ENCODE results near the gene FBRSL1. TPM values are rescaled to one million over a fixed set of nuclear protein-coding genes. Genes with fewer than 3 reads are reported as not detected.

FBRSL1 gene
- total and polyA plus RNA-seq, 9 of the 15 experiments (the other 6 are each of a cell fraction or from before 2014, with no cell fraction given) = 0.24 to 129 (median 7.3) TPM

DNA sequence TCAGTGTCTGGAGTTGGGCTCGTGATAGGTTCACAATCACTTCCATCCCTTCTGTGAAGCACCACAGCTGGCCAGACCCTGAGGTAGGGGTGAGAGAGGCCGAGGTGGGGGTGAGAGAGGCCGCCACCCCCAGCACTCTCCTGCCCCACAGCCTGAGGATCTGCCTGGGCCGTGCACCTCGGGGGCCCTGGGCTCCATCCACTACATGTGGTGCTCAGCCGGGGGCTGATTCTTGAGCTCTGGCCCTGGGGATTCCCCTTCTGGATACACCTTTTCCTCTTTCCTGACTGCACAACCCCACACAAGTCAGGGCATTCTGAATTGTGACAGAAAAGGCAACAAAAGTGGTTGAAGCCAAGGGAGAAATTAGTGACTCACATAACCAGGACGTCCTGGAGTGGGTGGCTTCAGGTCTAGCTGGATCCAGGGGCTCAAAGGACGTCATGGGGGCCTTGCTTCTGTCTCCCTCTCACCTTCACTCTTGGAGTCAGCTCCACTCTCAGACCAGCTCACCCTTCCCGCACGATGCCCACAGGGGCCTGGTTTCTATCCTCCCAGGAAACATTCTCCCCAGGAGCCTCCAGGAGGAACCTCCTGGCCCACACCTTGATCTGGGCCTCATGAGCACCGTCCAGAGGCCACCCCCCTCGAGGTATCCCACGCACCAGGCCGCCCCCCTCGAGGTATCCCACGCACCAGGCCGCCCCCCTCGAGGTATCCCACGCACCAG is 12.1 kb upstream of the FBRSL1 start:
- ATAC-seq = no peak
- H3K36me3 ChIP-seq (ENCODE audit: control insufficient read depth, insufficient read depth, low read length) = no peaks in the 10 kb centered on the region
- no peaks in the 10 kb centered on the region for H3K79me2 ChIP-seq (ENCODE audit: control insufficient read depth, insufficient read depth, low read length)
- FAIRE-seq = no peak
- H3K27ac ChIP-seq (ENCODE audit: extremely low read depth, low read depth, low read length) = no peak overlapping the region
- intact Hi-C loops (cut with micrococcal nuclease) (loop anchor here (5.0 kb wide), 1 partner anchor 44 kb away; no protein-coding TSS in a partner anchor), in situ Hi-C loops (cut with MboI) (no loop called here)
- H3K4me3 ChIP-seq = no peak overlapping the region
- H3K4me2 ChIP-seq (ENCODE audit: insufficient read depth, low read length) = no peak overlapping the region
- DNase-seq (ENCODE audit: extremely low read depth in 1 of 4, low spot score in 3 of 4) = no peak
- H3K9ac ChIP-seq (ENCODE audit: insufficient read depth in 1 of 2, low read depth in 2 of 2, low read length in 2 of 2) = no peak overlapping the region
- ChIA-PET CTCF (ENCODE audit: low intra/inter-chr PET ratio) (no interaction called here), POLR2A (interaction anchor here (0.8 kb wide), 1 partner anchor 22 kb away, joined by 3 read pairs; no protein-coding TSS in a partner anchor)
- TF ChIP-seq RBM14 (IDR thresholded peaks at IDR 0.05; ENCODE audit: borderline replicate concordance, insufficient read depth, low read depth, low read length) = no peak
- H3K9me3 ChIP-seq (replicated peaks; ENCODE audit: control insufficient read depth, insufficient read depth, low read depth, low read length) = peaks cover 4% of the 10 kb centered on the region; the same call in 1 of the 2 replicates
- 18% methylated on average over 8 of the region's 19 CpGs for WGBS (ENCODE audit: insufficient coverage, low coverage, missing lambda C conversion rate)
- H2AFZ ChIP-seq (ENCODE audit: low read depth, low read length) = no peak overlapping the region
- peaks cover 19% of the 10 kb centered on the region; the same call in 1 of the 2 replicates for H4K20me1 ChIP-seq (replicated peaks; ENCODE audit: control insufficient read depth, insufficient read depth, low read length)
- H3K4me1 ChIP-seq (replicated peaks in 1 of 2; ENCODE audit: control insufficient read depth in 2 of 2, insufficient read depth in 2 of 2, low read length in 2 of 2) = peaks cover 0 to 65% of the 10 kb centered on the region in 2 experiments; a peak in 3 of 5 replicates
- no peaks in the 10 kb centered on the region for H3K9me1 ChIP-seq (ENCODE audit: control insufficient read depth, insufficient read depth, low read length)
- H3K27me3 ChIP-seq (ENCODE audit: control insufficient read depth in 2 of 2, insufficient read depth in 2 of 2, low read length in 2 of 2) = peaks cover 37 to 42% of the 10 kb centered on the region in 2 experiments
- BruUV-seq (replicated peaks) = no TSS peak

DNA sequence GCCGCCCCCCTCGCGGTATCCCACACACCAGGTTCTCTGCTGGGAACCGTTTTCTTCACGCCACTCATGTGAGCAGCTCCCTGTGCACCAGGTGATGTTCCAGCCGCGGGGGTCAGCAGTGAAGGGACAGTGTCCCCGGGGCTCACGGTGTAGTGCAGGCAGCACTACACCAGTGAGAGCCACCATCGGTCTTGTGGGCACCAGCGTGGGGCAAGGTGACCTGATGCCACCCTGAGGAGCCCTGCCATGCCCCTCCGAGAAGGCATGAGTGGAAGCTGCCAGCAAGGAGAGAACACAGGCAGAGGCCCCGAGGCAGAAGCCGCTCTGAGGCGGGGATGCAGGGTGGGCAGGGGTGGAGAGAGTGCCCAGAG is 11.5 kb upstream of the FBRSL1 start:
- CTCF ChIA-PET (ENCODE audit: low intra/inter-chr PET ratio) = no interaction called here
- intact Hi-C loops (cut with micrococcal nuclease) = loop anchor here (5.0 kb wide), 1 partner anchor 44 kb away; no protein-coding TSS in a partner anchor
- FAIRE-seq = no peak
- no peak for TF ChIP-seq XRCC3 (IDR thresholded peaks at IDR 0.05)
- no peak for TF ChIP-seq ARID4B (CRISPR knock-in tag; IDR thresholded peaks at IDR 0.05)
- TF ChIP-seq YY1 (IDR thresholded peaks at IDR 0.05; ENCODE audit: borderline replicate concordance in 1 of 3, control insufficient read depth in 1 of 3, extremely low read depth in 1 of 3, insufficient read depth in 3 of 3, insufficient read length in 1 of 3, insufficient replicate concordance in 2 of 3, low read depth in 1 of 3, low read length in 2 of 3) = no peak
- no peak for TF ChIP-seq SMAD4 (CRISPR knock-in tag; conservative IDR thresholded peaks at IDR 0.05)
- TF ChIP-seq ZKSCAN8 (CRISPR knock-in tag; IDR thresholded peaks at IDR 0.05) = no peak
- TF ChIP-seq IRF2 (CRISPR knock-in tag; IDR thresholded peaks at IDR 0.05) = no peak
- TF ChIP-seq FOXA3 (CRISPR knock-in tag; conservative IDR thresholded peaks at IDR 0.05 in 1 of 2, IDR thresholded peaks at IDR 0.05 in 1 of 2) = no peak

More for the DNA sequence above, 11.5 kb upstream of the FBRSL1 start:
- H3K4me2 ChIP-seq (ENCODE audit: insufficient read depth, low read length) = no peak overlapping the region
- peaks cover 20% of the 10 kb centered on the region; the same call in 1 of the 2 replicates for H4K20me1 ChIP-seq (replicated peaks; ENCODE audit: control insufficient read depth, insufficient read depth, low read length)
- ATAC-seq (no peak), DNase-seq (ENCODE audit: extremely low read depth in 1 of 4, low spot score in 3 of 4) (no peak)
- H3K9me1 ChIP-seq (ENCODE audit: control insufficient read depth, insufficient read depth, low read length) = no peaks in the 10 kb centered on the region
- peaks cover 0 to 67% of the 10 kb centered on the region in 2 experiments; a peak in 3 of 5 replicates for H3K4me1 ChIP-seq (replicated peaks in 1 of 2; ENCODE audit: control insufficient read depth in 2 of 2, insufficient read depth in 2 of 2, low read length in 2 of 2)
- H2AFZ ChIP-seq (ENCODE audit: low read depth, low read length) = no peak overlapping the region
- 7% methylated on average over 10 of the region's 15 CpGs for WGBS (ENCODE audit: insufficient coverage, low coverage, missing lambda C conversion rate)
- H3K79me2 ChIP-seq (ENCODE audit: control insufficient read depth, insufficient read depth, low read length) = no peaks in the 10 kb centered on the region
- H3K9me3 ChIP-seq (replicated peaks; ENCODE audit: control insufficient read depth, insufficient read depth, low read depth, low read length) = peaks cover 4% of the 10 kb centered on the region; the same call in 1 of the 2 replicates
- no peak overlapping the region for H3K4me3 ChIP-seq
- in situ Hi-C loops (cut with MboI) = no loop called here
- H3K9ac ChIP-seq (ENCODE audit: insufficient read depth in 1 of 2, low read depth in 2 of 2, low read length in 2 of 2) = no peak overlapping the region
- no TSS peak for BruUV-seq (replicated peaks)
- POLR2A ChIA-PET = no interaction called here
- peaks cover 43 to 48% of the 10 kb centered on the region in 2 experiments for H3K27me3 ChIP-seq (ENCODE audit: control insufficient read depth in 2 of 2, insufficient read depth in 2 of 2, low read length in 2 of 2)
- no peak overlapping the region for H3K27ac ChIP-seq (ENCODE audit: extremely low read depth, low read depth, low read length)
- H3K36me3 ChIP-seq (ENCODE audit: control insufficient read depth, insufficient read depth, low read length) = no peaks in the 10 kb centered on the region
